Measurements from ENCODE around the gene JMJD4.

Gene JMJD4

DNA sequence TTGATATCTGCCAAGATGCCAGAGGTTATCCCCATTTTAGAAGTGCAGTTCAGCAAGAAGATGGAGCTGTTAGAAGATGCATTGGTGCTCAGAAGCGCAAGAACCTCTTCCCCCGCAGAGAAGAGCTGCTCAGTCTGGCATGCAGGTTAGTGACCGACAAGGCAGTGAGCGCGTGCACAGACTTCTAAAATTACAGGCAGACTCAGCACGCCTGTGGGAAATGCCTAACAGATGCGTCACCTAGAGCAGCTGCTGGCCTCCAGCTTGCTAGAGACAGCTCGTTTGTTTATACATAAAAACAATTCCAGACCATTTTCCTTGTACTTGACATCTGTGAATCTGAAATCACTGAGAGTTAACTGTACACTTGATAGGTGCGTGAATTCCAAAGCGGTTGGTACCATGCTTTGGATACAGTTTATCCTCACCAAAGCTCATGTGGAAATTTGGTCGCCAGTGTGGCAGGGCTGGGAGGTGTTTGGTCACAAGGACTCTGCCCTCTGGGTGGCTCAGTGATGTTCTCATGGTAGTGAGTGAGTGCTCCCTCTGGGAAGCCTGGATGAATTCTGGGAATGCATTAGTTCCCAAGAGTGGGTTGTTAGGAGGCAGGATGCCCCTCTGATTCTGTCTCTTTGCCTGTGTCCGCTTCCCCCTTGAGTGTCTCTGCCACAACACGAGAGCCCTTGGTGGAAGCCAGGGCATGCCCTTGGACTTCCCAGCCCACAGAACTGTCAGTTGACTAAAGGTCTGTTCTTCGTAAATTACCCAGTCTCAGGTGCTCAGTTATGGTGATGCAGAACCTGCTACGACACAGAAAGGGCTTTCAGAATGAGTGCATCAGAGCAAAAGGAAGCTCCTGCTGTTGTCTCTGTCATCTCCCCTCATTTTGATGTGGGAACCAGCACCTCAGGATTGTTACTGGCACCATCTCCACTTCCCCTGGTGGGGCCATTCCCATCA is 24.5 kb upstream of the JMJD4 start:
- Histone ChIP-seq H3K36me3 (ENCODE audit: control insufficient read depth in 1 of 2, insufficient read depth in 2 of 2, low read length in 2 of 2) (peaks cover 0 to 9% of the 10 kb centered on the region in 2 donors), H3K4me1 (ENCODE audit: control insufficient read depth in 1 of 2, insufficient read depth in 2 of 2, low read length in 2 of 2) (peaks cover 0 to 46% of the 10 kb centered on the region in 2 donors), H3K9me3 (ENCODE audit: control insufficient read depth in 1 of 2, low read length in 2 of 2) (no peaks in the 10 kb centered on the region), H3K27me3 (ENCODE audit: low read depth, low read length) (no peaks in the 10 kb centered on the region), H3K4me3 (ENCODE audit: low read depth in 1 of 2, low read length in 2 of 2) (no peak overlapping the region), H3K27ac (ENCODE audit: low read length) (peak overlapping the region; percentile 81)

- Histone ChIP-seq H3K4me3 (ENCODE audit: low read depth in 1 of 2, low read length in 2 of 2) (no peak overlapping the region), H3K9me3 (ENCODE audit: control insufficient read depth in 1 of 2, low read length in 2 of 2) (no peaks in the 10 kb centered on the region), H3K27me3 (ENCODE audit: low read depth, low read length) (no peaks in the 10 kb centered on the region), H3K27ac (ENCODE audit: low read length) (peak overlapping the region; percentile 62), H3K36me3 (ENCODE audit: control insufficient read depth in 1 of 2, insufficient read depth in 2 of 2, low read length in 2 of 2) (peaks cover 0 to 9% of the 10 kb centered on the region in 2 donors), H3K4me1 (ENCODE audit: control insufficient read depth in 1 of 2, insufficient read depth in 2 of 2, low read length in 2 of 2) (peaks cover 3 to 53% of the 10 kb centered on the region in 2 donors)
These were observed 23.3 kb upstream of the JMJD4 start for GRCh38 chr1:227758366-227758765.

- H3K27ac ChIP-seq (ENCODE audit: low read length) = no peak overlapping the region
- H3K27me3 ChIP-seq (ENCODE audit: low read depth, low read length) = no peaks in the 10 kb centered on the region
- peaks cover 3 to 52% of the 10 kb centered on the region in 2 donors for H3K4me1 ChIP-seq (ENCODE audit: control insufficient read depth in 1 of 2, insufficient read depth in 2 of 2, low read length in 2 of 2)
- peaks cover 0 to 9% of the 10 kb centered on the region in 2 donors for H3K36me3 ChIP-seq (ENCODE audit: control insufficient read depth in 1 of 2, insufficient read depth in 2 of 2, low read length in 2 of 2)
- no peaks in the 10 kb centered on the region for H3K9me3 ChIP-seq (ENCODE audit: control insufficient read depth in 1 of 2, low read length in 2 of 2)
- H3K4me3 ChIP-seq (ENCODE audit: low read depth in 1 of 2, low read length in 2 of 2) = no peak overlapping the region
These were observed 22.7 kb upstream of the JMJD4 start for GRCh38 chr1:227757781-227758180.

GRCh38 chr1:227756172-227756959 is 21.3 kb upstream of the JMJD4 start:
- Histone ChIP-seq H3K4me1 (ENCODE audit: control insufficient read depth in 1 of 2, insufficient read depth in 2 of 2, low read length in 2 of 2) (peaks cover 3 to 45% of the 10 kb centered on the region in 2 donors), H3K4me3 (ENCODE audit: low read depth in 1 of 2, low read length in 2 of 2) (no peak overlapping the region)

GRCh38 chr1:227754958-227755357 is 19.9 kb upstream of the JMJD4 start:
- Histone ChIP-seq H3K9me3 (ENCODE audit: control insufficient read depth in 1 of 2, low read length in 2 of 2) (no peaks in the 10 kb centered on the region), H3K4me3 (ENCODE audit: low read depth in 1 of 2, low read length in 2 of 2) (no peak overlapping the region), H3K36me3 (ENCODE audit: control insufficient read depth in 1 of 2, insufficient read depth in 2 of 2, low read length in 2 of 2) (peaks cover 2 to 3% of the 10 kb centered on the region in 2 donors), H3K27me3 (ENCODE audit: low read depth, low read length) (no peaks in the 10 kb centered on the region), H3K27ac (ENCODE audit: low read length) (no peak overlapping the region), H3K4me1 (ENCODE audit: control insufficient read depth in 1 of 2, insufficient read depth in 2 of 2, low read length in 2 of 2) (peaks cover 3 to 45% of the 10 kb centered on the region in 2 donors)

More at GRCh38 chr1:227756172-227756959, 21.3 kb upstream of the JMJD4 start:
- no peak overlapping the region for H3K27ac ChIP-seq (ENCODE audit: low read length)
- H3K27me3 ChIP-seq (ENCODE audit: low read depth, low read length) = no peaks in the 10 kb centered on the region
- no peaks in the 10 kb centered on the region for H3K9me3 ChIP-seq (ENCODE audit: control insufficient read depth in 1 of 2, low read length in 2 of 2)
- H3K36me3 ChIP-seq (ENCODE audit: control insufficient read depth in 1 of 2, insufficient read depth in 2 of 2, low read length in 2 of 2) = peaks cover 0 to 9% of the 10 kb centered on the region in 2 donors

- Histone ChIP-seq H3K27me3 (ENCODE audit: low read depth, low read length) (no peaks in the 10 kb centered on the region), H3K4me3 (ENCODE audit: low read depth in 1 of 2, low read length in 2 of 2) (no peak overlapping the region), H3K4me1 (ENCODE audit: control insufficient read depth in 1 of 2, insufficient read depth in 2 of 2, low read length in 2 of 2) (peaks cover 6 to 39% of the 10 kb centered on the region in 2 donors), H3K9me3 (ENCODE audit: control insufficient read depth in 1 of 2, low read length in 2 of 2) (no peaks in the 10 kb centered on the region), H3K27ac (ENCODE audit: low read length) (no peak overlapping the region), H3K36me3 (ENCODE audit: control insufficient read depth in 1 of 2, insufficient read depth in 2 of 2, low read length in 2 of 2) (peaks cover 0 to 3% of the 10 kb centered on the region in 2 donors)
These were observed 19.1 kb upstream of the JMJD4 start for GRCh38 chr1:227753999-227754711.

GRCh38 chr1:227749916-227750710 is 15.0 kb upstream of the JMJD4 start:
- Histone ChIP-seq H3K27ac (ENCODE audit: low read length) (peak overlapping the region; percentile 80), H3K9me3 (ENCODE audit: control insufficient read depth in 1 of 2, low read length in 2 of 2) (no peaks in the 10 kb centered on the region), H3K27me3 (ENCODE audit: low read depth, low read length) (no peaks in the 10 kb centered on the region), H3K36me3 (ENCODE audit: control insufficient read depth in 1 of 2, insufficient read depth in 2 of 2, low read length in 2 of 2) (peaks cover 0 to 3% of the 10 kb centered on the region in 2 donors), H3K4me1 (ENCODE audit: control insufficient read depth in 1 of 2, insufficient read depth in 2 of 2, low read length in 2 of 2) (peaks cover 16 to 42% of the 10 kb centered on the region in 2 donors), H3K4me3 (ENCODE audit: low read depth in 1 of 2, low read length in 2 of 2) (no peak overlapping the region)

- Histone ChIP-seq H3K4me1 (ENCODE audit: control insufficient read depth in 1 of 2, insufficient read depth in 2 of 2, low read length in 2 of 2) (peaks cover 16 to 38% of the 10 kb centered on the region in 2 donors), H3K36me3 (ENCODE audit: control insufficient read depth in 1 of 2, insufficient read depth in 2 of 2, low read length in 2 of 2) (peaks cover 0 to 3% of the 10 kb centered on the region in 2 donors), H3K27ac (ENCODE audit: low read length) (peak overlapping the region; percentile 80), H3K4me3 (ENCODE audit: low read depth in 1 of 2, low read length in 2 of 2) (no peak overlapping the region), H3K9me3 (ENCODE audit: control insufficient read depth in 1 of 2, low read length in 2 of 2) (no peaks in the 10 kb centered on the region), H3K27me3 (ENCODE audit: low read depth, low read length) (no peaks in the 10 kb centered on the region)
These were observed 14.1 kb upstream of the JMJD4 start for GRCh38 chr1:227749225-227749624.

- Histone ChIP-seq H3K4me1 (ENCODE audit: control insufficient read depth in 1 of 2, insufficient read depth in 2 of 2, low read length in 2 of 2) (peaks cover 14 to 32% of the 10 kb centered on the region in 2 donors), H3K27ac (ENCODE audit: low read length) (peak overlapping the region; percentile 80), H3K4me3 (ENCODE audit: low read depth in 1 of 2, low read length in 2 of 2) (peak overlapping the region in 1 of 2 donors; percentile 15)
These were observed 13.5 kb upstream of the JMJD4 start for GRCh38 chr1:227748496-227749182.

More at GRCh38 chr1:227748496-227749182, 13.5 kb upstream of the JMJD4 start:
- Histone ChIP-seq H3K9me3 (ENCODE audit: control insufficient read depth in 1 of 2, low read length in 2 of 2) (no peaks in the 10 kb centered on the region), H3K27me3 (ENCODE audit: low read depth, low read length) (no peaks in the 10 kb centered on the region), H3K36me3 (ENCODE audit: control insufficient read depth in 1 of 2, insufficient read depth in 2 of 2, low read length in 2 of 2) (peaks cover 0 to 3% of the 10 kb centered on the region in 2 donors)

All from muscle layer of duodenum (tissue), 2 donors.